B cell (primary cell): Measurements from ENCODE around the gene MUC12.

Experiments
- CTCF ChIP-seq: fragments of 200-600 bp; IDR thresholded peaks from one replicate; pipeline ENCODE4 v1.8.0; 2022; ENCODE audit warnings: antibody characterized with exemption, mild to moderate bottlenecking
- EZH2 ChIP-seq: IDR thresholded peaks from 2 replicates; pipeline ENCODE4 v1.6.1; 2012; ENCODE audit warnings: borderline replicate concordance, low read depth, mild to moderate bottlenecking, moderate library complexity, low read length; ENCODE audit not compliant: insufficient read depth, poor library complexity, severe bottlenecking

DNA sequence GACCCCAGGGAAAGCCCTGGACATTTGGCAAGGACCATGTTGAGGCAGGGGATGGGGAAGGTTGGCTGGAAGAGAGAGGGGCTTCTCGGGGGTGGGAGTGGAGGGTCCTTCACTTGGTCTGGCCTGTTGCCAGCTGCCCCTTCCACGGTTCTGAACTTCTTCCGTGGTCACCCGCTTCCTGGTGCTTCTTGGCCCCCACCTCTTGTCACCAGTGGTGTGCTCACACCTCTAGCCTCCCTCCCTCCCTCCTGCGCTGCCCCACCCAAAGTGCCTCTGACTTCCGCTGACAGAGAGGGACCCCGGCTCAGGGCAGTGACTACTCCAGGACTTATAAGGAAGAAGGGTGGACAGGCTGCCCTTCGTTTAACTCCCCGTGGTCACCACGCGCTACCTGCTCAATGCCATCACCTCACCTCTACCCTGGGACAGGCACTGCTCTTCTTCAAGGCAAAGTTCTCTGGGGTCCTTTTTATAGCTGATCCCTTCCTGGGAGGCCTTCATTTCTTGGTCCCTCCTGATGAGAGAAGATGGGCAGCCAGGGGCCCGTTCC, at the start of gene MUC12:
- TF ChIP-seq CTCF (no peak), EZH2 (no peak)
